Fibroblast of peridontal ligament (primary cell): Measurements from ENCODE around the gene FCER1A.
"Not testable (repeated sequence)": the region's sequence is repeated elsewhere in the genome, so short reads cannot be mapped to it uniquely, and the experiment has no call there.

Experiments used
- DNase-seq: peaks from one replicate; pipeline ENCODE4 v3.0.0-alpha.2; 2010; ENCODE audit errors: extremely low read depth

FCER1A gene

GRCh38 chr1:159302095-159302494, at the start of gene FCER1A:
TSS of gene FCER1A (plus strand) at chr1:159302336. CDS start at chr1:159302365, 29 bp downstream.
- DNase-seq = no peak

DNA sequence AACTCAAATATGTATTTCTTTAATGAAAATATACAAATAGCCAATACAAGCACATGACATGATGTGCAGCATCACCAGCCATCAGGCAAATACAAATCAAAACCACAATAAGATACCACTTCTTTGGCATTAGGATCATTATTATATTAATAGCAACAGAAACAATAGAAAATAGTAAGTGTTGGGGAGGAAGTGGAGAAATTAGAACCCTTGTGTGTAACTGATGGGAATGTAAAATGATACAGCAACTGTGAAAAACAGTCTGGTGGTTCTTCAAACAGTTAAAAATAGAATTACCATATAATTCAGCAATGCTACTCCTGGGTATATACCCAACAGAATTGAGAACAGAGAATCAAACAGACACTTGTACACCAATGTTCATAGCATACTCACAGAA, 40.8 kb upstream of the FCER1A start:
- no peak for DNase-seq

DNA sequence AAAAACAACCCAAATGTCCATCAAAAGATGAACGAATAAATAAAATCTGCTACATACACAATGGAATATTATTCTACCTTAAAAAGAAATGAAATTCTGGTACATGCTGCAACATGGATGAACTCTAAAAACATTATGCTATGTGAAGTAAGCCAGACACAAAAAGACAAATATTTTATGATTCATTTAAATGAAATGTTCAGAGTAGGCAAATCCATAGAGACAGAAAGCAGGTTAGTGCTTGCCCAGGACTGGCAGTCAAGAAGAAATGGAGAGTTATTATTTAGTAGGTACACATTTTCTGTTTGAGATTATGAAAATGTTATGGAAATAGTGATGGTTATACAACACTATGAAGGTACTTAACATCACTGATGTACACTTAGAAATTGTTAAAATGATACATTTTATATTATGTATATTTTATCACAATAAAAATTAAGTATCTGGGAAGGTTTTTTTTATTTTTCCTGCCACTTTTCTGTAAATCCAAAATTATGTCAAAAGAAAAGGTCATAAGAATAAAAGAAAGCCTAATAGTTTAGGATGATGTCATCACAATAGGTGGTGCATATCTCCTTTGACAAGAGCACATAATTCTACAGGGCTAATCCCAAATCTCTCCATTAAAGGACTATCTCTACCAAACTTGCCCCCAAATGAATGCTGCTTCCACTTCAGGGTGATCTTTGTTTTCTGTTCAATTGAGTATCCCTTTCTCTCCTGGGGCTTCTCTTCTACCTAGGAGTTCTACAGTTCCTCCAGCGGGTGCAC, 40.2 kb upstream of the FCER1A start:
- no peak for DNase-seq

DNA sequence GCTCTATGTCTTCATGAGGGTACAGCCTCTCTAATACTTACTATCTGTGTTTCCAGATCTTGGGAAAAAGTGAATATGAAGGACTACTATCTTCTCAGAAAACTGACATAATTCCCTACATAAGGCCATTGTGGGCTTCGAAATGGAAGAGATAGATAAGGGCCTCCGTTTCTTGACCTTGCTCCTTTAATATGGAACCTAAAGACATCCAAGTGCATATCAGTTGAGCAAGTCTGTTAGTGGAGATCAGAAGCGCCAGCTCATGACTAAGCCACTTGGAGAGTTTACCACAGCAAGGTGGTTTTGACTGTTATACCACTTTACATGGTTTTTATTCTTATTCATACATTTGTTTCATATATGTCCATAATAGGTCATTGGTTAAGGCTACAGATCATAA, 35.3 kb upstream of the FCER1A start:
- DNase-seq = no peak

GRCh38 chr1:159274631-159275030, 27.5 kb upstream of the FCER1A start:
- DNase-seq = no peak

DNA sequence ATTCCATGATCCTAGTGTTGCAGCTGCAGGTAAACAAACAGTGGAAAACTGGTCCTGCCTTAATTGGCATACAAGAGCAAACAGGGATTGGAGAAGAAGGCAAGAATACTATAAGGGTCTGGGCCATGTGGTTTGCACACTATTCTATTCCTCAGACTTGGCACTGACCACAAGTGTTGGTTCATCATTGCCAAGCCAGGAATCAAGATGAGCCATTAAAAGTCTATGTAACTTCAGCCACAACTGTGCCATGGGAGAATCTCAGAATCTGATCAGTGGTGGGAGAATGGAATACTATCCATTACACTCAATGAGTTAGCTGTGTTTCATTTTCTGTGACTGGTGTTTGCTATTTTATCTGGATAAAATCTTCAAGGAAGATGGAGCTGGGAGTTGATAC, 26.2 kb upstream of the FCER1A start:
- DNase-seq = no peak

GRCh38 chr1:159279773-159280172, 22.4 kb upstream of the FCER1A start:
- no peak for DNase-seq

- no peak for DNase-seq
These were observed 20.0 kb upstream of the FCER1A start for GRCh38 chr1:159282118-159282517.

- DNase-seq = no peak
These were observed 13.1 kb upstream of the FCER1A start for GRCh38 chr1:159289060-159289459.

DNA sequence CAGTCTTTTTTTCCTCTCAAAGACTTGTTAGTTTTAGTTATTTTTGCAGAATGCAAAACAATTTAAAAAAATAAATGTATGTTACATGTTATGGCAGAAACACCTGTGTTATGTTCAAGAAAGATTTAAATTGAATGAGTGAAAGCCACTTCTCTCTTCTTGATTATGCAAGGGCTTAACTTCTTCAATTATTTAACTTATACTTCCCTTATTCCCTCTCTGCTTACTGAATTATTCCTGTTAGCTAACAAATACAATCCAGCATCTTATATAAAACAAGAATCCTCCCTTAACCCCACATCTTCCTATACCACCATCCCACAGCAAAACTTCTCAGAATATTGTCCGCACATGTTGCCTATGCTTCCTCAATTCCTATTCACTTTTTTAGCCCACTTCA, 10.7 kb upstream of the FCER1A start:
- no peak for DNase-seq

GRCh38 chr1:159296706-159297375, 5.3 kb upstream of the FCER1A start:
- DNase-seq = no peak

- DNase-seq = no peak
These were observed 2.0 kb upstream of the FCER1A start for GRCh38 chr1:159300146-159300545.

DNA sequence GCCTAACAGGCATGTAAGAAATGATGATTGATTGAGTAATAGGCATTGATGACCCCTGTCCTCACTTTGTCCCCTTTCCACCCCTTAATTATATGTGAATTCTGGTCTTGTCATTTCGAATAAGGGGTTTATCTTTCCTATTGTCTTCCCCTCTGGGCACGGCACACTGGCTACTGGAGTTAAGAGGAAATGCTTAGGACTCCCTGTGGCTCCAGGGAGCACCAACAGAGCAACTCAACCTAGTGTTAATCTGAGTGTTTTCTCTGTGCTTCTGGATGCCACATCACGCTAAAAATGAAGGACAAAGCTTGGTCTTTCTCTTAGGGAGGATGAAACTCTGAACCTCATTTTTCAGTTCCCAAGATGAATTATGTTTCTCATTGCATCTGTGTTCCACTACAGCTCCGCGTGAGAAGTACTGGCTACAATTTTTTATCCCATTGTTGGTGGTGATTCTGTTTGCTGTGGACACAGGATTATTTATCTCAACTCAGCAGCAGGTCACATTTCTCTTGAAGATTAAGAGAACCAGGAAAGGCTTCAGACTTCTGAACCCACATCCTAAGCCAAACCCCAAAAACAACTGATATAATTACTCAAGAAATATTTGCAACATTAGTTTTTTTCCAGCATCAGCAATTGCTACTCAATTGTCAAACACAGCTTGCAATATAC, 5.3 kb downstream of the FCER1A start:
- DNase-seq = no peak

GRCh38 chr1:159311679-159312078, 9.5 kb downstream of the FCER1A start:
- no peak for DNase-seq

GRCh38 chr1:159315381-159315780, 13.2 kb downstream of the FCER1A start:
- no peak for DNase-seq

- no peak for DNase-seq
These were observed 16.8 kb downstream of the FCER1A start for GRCh38 chr1:159318784-159319551.

GRCh38 chr1:159334797-159335196, 32.7 kb downstream of the FCER1A start:
- DNase-seq = no peak

- no peak for DNase-seq
These were observed 35.9 kb downstream of the FCER1A start for GRCh38 chr1:159338018-159338417.

- DNase-seq = no peak
These were observed 37.4 kb downstream of the FCER1A start for GRCh38 chr1:159339536-159339935.

DNA sequence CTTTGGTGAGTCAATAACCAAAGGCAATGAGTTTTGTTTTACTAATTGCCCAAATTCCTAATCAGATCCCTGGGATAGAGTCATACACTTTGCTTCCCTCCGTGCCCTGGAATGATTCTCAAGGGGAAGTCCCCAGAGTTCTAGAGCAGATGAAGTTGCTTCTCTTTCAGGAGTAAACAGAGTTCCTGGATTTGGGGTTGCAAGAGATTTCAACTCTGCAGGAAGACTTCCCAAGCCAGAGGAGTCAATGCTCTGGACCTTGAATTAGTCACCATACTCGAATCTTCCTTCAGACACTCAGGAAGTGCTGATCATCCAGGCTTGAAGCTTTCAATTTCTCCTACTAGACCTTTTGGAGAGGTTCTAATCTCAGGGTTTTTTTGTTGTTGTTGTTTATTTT, 39.6 kb downstream of the FCER1A start:
- DNase-seq = no peak

- DNase-seq = no peak
These were observed 40.8 kb downstream of the FCER1A start for GRCh38 chr1:159342761-159343425.

DNA sequence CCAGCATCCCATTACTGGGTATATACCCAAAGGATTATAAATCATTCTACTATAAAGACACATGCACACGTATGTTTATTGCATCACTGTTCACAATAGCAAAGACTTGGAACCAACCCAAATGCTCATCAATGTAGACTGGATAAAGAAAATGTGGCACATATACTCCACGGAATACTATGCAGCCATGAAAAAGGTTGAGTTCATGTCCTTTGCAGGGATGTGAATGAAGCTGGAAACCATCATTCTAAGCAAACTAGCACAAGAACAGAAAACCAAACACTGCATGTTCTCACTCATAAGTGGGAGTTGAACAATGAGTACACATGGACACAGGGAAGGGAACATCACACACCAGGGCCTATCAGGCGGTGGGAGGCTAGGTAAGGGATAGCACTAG, 47.2 kb downstream of the FCER1A start:
- not testable (repeated sequence) for DNase-seq
